ENCODE results near the gene SEMA6A.

The SEMA6A gene

DNA sequence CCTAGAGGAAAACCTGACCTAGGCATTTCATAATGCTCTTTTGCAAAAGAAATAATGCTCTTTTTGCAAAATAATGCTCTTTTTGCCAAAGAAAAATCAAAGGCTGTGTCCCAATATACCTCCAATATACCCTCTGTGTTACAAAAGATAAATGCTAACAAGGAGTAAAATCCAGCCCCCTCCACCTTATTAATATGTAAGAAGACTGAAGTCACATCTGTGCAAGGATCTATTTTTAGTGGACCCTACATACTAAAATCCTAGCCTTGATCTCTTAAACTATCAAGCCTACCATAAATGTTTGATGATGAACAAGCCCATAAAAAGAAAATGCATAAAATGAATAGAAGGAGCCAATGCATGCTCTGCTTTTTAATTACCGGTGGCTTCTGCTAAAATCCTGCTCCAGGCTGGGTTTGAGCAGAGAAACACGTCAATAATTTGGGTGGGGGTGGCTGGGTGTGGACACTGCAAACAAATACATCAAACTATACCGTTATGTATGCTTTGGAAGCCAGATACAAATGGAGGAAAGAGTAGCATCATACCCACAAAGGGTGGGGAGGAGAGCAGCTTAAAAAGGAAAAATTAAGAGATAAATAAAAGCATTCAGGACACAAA is 131.6 kb downstream of the SEMA6A start:
- DNase-seq (ENCODE audit: low read depth in 2 of 2, low spot score in 1 of 2), result no peak

DNA sequence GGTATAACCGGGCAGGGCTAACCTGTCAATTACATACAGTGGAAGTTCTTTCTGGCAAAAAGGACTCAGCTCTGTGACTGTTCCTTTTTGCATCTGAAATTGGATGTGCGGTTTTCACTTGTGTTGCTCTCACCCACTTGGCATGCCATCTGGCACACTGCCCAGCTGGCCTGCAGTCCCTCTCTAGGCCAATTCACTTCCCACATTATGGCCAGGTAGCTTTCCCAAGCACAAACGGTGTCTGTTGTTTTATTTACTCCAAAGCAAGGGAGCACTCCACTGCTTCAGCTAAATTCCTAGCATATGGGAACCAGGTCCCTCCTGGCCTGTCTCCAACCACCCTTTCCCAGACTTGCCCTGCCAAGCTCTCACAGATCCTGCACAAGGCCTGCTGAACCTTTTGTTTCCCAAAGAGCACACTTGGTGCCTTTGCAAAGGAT is 132.5 kb downstream of the SEMA6A start:
- DNase-seq (ENCODE audit: low read depth in 2 of 2, low spot score in 1 of 2), result no peak

- no peak for DNase-seq (ENCODE audit: low read depth in 2 of 2, low spot score in 1 of 2)
These were observed 133.4 kb downstream of the SEMA6A start for GRCh38 chr5:116441223-116441622.

DNA sequence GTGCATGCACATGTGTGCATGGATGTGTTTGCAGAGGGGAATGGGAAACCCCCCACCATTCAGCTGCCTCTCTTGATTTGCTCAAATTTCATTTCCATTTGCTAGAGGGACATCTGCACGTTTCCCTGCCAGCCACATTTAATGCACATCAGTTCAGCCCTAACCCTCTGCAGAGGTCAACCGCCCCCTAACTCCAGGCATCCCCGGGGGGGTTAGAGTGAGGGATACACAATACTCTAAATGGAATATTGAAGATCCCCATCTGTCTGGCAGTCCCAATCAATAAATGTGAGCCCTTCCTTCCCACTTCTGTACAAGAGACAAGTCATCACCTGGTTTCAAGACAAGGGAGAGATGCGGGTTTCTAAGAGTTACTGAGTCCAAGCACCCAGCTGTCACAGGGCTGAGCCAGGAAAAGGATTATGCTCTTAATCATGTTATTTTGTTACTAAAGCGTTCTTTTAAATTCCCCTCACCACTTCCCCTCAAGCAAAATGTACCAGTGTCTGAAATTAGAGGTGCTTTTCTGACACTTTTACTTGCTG is 134.1 kb downstream of the SEMA6A start:
- no peak for DNase-seq (ENCODE audit: low read depth in 2 of 2, low spot score in 1 of 2)

GRCh38 chr5:116439905-116440304 is 134.7 kb downstream of the SEMA6A start:
- no peak for DNase-seq (ENCODE audit: low read depth in 2 of 2, low spot score in 1 of 2)

DNA sequence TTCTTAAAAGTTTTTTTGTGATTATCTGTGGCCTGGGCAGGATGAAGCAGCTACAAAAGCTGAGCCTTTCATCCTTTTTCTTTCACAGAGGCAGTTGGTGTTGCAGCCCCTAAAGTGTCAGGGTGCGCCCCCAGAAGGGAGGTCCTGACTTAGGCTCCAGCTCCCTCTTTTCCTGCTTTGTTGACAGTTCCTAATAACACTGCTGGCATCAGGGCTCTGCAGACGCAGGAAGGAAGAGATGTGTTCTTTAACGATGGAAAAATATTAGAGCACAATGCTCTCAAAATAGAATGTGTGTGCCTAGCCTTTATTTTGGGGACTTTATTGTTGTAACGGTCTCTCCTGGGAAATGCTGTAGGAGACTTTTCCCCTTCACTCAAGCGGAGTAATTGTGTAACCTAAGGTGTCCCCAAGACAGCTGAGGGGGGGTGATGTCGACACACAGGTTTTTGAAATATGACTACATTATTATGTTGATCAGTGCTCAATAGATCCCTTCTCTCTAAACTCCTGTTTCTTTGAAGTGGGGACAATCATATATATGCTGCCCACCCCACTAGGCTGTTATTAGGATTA is 135.6 kb downstream of the SEMA6A start:
- DNase-seq (ENCODE audit: low read depth in 2 of 2, low spot score in 1 of 2), result no peak

GRCh38 chr5:116437922-116438578 is 136.6 kb downstream of the SEMA6A start:
- DNase-seq (ENCODE audit: low read depth in 2 of 2, low spot score in 1 of 2), result no peak

DNA sequence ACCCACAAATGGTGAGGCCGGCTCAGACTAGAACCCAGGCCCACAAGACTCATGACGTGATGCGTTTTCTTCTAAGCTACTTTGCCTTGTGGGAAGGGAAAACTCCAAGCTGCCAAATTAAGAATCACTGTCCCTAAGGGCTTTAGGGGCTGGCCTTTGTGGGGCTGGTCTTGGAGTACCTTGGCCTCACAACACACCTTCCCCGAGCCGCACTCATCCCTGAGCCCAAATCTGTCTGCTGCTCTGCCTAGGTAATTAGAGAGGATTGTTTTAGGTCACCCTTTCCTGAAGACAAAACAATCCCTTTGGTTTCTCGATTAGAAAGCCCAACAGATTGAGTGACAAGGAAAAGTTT is 137.3 kb downstream of the SEMA6A start:
- no peak for DNase-seq (ENCODE audit: low read depth in 2 of 2, low spot score in 1 of 2)

DNA sequence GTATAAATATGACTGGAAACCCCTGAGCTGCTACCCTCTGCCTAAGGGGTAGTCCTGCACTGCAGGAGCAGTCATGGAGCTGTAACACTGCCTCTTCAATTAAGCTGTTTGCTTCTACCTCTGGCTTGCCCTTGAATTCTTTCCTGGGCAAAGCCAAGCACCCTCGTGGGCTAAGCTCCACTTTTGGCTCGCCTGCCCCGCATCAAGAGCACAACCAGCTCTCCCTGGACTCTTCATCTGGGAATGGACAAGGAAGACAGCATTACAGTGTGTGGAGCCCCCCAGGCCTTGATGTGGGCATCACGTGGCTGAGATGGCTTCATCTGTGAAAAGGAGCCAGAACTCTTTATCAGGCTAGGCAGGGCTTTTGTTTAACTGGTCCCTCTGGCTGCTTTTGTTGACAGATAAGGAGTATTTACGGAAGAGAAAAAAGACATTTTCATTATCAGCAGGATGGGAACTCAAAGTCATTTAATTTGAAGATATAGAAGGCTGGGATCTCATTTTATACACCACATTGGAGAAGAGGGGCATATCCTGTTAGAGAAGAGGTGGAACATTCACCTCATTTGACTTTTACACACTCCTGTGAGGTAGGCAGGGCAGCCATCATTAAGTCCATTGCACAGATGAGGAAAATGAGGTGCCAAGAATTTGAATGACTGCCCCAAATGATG is 137.8 kb downstream of the SEMA6A start:
- no peak for DNase-seq (ENCODE audit: low read depth in 2 of 2, low spot score in 1 of 2)

DNA sequence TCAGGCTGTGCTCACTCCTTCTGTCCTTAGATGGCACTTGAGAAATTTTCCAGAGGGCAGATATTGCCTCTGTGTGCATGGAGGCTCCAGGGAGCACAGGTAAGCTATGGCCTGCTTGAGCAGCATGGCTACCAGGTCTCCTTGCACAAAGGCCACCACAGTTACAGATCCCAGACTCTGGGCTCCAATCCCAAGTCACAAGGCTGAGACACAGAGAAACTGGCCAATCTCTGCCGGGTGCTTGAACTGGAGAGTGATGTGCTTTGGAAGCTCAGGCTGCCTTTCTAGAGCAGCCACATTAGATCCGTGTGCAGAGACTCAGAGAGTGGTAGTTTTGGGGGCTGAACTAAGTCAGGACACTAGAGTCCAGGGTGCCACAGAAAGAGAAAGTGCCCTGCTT is 145.7 kb downstream of the SEMA6A start:
- no peak for DNase-seq (ENCODE audit: low read depth in 2 of 2, low spot score in 1 of 2)

DNA sequence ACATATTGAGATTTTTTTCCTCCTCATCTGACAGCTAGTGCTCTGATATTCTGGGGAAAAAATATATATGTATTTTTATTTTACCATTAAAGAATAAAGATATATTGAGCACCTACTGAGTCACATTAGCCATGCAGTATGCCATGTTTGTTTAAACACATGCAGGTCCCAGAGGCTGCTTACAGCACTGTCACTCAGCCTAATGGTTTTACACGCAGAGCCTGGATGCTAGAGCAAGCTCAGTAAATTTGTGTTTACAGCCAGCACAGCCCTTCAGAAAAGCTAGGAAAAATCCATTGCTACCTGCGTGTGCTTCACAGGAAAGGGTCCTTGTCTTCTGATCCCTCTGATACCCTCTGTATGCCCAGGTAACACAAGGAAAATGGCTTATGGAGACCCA is 146.2 kb downstream of the SEMA6A start:
- no peak for DNase-seq (ENCODE audit: low read depth in 2 of 2, low spot score in 1 of 2)

- no peak for DNase-seq (ENCODE audit: low read depth in 2 of 2, low spot score in 1 of 2)
These were observed 149.7 kb downstream of the SEMA6A start for GRCh38 chr5:116424951-116425350.

DNA sequence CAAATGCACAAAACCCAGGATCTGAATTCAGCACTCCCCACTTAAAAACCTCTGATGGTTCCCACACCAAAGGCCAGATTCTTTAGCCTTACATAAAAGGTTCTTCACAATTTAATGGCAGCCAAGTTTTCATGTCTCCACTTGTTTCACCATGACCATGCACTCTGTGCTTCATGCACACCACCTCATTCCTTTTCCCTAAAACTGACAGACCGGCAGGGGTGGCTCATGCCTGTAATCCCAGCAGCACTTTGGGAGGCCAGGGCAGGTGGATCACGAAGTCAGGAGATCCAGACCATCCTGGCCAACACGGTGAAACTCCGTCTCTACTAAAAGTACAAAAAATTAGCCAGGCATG is 150.4 kb downstream of the SEMA6A start:
- no peak for DNase-seq (ENCODE audit: low read depth in 2 of 2, low spot score in 1 of 2)

DNA sequence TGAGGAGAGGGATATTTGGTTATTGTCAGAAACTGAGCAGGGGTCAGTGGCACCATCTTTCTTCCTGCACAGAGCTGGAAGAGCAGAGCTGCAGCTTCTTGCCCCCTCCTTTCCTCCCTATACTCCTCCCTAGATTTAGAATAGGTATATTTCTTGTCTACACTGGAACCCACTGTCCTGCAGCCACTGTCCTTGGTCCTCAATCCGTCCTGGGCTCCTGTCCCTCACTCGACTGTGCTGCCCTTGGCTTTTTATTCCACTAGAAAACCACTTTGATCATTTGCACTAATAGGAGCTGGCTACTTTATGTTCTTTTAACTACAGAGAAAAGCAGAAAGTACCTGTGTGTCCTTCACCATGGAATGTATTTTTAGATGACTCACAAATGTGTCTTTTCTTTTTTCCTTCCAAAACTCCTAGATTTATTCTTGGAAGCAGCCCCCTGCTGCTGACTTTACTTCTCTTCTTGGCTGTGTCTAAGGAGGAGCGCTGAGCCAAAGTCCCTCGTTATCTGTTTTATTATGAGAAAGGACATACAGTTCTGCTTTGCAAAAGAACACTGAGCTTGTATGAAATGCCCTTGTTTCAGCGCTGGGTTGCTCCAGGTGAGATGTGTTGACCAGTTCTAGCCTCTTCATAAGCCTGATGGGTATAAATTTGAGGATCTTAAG is 150.9 kb downstream of the SEMA6A start:
- no peak for DNase-seq (ENCODE audit: low read depth in 2 of 2, low spot score in 1 of 2)

DNA sequence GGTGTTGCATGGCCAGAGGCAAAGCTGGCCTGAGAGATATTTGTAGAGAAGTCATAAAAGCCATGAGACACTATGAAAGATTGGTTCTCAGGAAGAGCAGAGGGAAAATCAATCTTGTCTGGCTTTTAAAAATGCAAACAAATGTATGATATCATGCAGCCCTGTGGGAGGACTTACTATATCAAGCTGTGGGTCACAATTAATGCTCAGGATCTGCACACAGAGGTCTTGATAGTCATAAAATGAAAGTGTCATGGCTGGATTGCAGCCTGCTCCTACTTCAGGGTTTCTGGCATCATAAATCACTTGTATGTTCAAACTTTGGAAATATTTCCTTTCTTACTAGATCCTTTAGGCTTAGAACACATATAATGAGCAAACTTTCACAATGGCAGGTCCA is 151.5 kb downstream of the SEMA6A start:
- no peak for DNase-seq (ENCODE audit: low read depth in 2 of 2, low spot score in 1 of 2)

DNA sequence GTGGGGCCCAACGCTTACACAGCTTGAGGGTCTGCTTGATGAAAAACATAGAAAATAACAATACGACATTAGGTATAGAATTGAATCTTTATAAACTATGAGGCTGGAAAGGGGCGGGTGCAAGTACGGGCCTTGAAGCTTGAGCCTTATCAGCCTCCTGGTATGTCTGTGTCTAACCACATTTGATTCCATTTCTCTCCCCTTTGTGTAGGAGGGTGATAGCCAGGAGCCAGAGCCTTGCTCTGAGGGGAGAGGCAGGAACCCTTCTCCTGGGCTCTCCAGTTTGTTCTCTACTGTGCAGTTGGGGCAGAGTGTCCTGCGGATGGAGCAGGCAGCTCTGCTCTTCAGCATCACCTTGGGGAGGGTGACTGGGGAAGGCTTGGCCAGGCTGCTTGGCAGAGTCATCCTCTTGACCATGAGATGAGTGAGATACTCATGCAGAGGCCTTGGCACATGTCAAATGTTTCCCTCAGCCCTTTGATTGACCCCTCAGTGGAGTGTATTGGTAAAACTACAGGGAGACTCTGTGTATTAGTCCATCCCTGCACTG is 153.5 kb downstream of the SEMA6A start:
- DNase-seq (ENCODE audit: low read depth in 2 of 2, low spot score in 1 of 2), result no peak

GRCh38 chr5:116420540-116420939 is 154.1 kb downstream of the SEMA6A start:
- no peak for DNase-seq (ENCODE audit: low read depth in 2 of 2, low spot score in 1 of 2)

GRCh38 chr5:116419258-116419657 is 155.4 kb downstream of the SEMA6A start:
- DNase-seq (ENCODE audit: low read depth in 2 of 2, low spot score in 1 of 2), result no peak

DNA sequence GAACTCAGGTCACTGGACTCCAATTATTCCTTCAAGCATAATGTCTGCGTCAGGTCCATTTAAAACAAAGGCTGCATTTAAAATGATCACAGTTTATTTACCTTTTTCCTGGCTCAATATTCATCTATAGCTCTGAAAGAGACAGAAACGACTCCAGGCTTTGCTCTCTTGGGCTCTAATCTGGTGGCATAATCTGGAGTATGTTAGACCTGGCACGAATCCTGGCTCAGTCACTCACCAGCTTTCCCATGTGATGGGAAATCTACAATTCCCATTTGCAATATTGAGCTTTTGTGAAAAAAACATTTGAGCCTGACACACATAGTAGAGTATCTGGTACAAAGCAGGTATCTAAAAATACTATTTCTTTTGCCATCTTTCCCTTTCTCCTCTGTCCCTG is 155.8 kb downstream of the SEMA6A start:
- DNase-seq (ENCODE audit: low read depth in 2 of 2, low spot score in 1 of 2), result no peak

GRCh38 chr5:116418016-116418415 is 156.6 kb downstream of the SEMA6A start:
- DNase-seq (ENCODE audit: low read depth in 2 of 2, low spot score in 1 of 2), result no peak

- DNase-seq (ENCODE audit: low read depth in 2 of 2, low spot score in 1 of 2), result no peak
These were observed 158.6 kb downstream of the SEMA6A start for GRCh38 chr5:116415989-116416388.
